HG03066 (cell line): Measurements from ENCODE around the gene EFCAB5.
"Not testable (repeated sequence)": the region's sequence is repeated elsewhere in the genome, so short reads cannot be mapped to it uniquely, and the experiment has no call there.

Experiments
- ATAC-seq: cut with Tn5 transposase; IDR thresholded peaks from one replicate; pipeline ENCODE4 v1.9.1; 2021; ENCODE audit warnings: low read depth; ENCODE audit not compliant: unreplicated experiment

EFCAB5 gene

DNA sequence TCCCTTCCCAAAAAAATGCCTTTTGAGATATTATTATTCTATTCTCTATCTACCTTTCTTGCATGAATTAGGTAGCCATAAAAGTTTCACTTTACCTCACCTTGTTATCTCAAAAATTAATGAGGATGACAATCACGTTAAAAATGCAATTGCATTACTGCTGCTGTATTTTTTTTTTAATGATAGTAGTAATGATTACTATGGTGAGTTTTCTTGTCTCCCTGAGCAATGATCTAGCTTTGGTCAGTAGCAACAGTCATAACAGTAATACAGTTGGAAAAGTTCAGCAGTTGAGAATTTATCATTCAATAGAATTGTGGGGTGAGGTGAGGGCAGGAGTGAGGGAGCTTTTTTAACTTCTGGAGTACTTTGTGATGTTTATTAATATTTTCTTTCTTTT is at the start of gene EFCAB5:
Gene EFCAB5 (plus strand): TSS at position 301 of the 400 bp plus-strand sequence. CDS start 163 bp downstream, outside the sequence.
- no peak for ATAC-seq

DNA sequence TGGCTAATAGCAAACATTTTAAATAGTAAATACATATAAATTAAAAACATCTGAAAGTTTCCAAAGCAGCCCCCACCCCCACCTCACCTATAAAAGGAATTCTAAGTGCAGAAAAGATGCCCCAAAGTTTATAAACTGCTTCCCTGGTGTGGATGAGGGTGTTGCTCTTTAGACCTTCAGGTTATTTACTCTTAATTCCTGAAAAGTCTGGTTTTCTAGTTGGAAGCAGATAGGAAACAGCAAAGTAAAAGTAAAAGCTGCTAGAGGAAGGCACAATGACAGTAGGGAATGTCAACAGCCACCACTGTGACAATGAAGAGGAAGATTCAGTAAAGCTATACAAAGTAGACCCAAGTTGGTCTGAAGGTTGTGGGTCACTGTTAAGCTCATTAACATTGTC is 49.2 kb upstream of the EFCAB5 start:
- ATAC-seq: no peak

DNA sequence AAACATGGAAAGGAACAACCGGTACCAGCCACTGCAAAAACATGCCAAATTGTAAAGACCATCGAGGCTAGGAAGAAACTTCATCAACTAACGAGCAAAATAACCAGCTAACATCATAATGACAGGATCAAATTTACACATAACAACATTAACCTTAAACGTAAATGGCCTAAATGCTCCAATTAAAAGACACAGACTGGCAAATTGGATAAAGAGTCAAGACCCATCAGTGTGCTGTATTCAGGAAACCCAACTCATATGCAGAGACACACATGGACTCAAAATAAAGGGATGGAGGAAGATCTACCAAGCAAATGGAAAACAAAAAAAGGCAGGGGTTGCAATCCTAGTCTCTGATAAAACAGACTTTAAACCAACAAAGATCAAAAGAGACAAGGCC is 44.3 kb upstream of the EFCAB5 start:
- not testable (repeated sequence) for ATAC-seq

DNA sequence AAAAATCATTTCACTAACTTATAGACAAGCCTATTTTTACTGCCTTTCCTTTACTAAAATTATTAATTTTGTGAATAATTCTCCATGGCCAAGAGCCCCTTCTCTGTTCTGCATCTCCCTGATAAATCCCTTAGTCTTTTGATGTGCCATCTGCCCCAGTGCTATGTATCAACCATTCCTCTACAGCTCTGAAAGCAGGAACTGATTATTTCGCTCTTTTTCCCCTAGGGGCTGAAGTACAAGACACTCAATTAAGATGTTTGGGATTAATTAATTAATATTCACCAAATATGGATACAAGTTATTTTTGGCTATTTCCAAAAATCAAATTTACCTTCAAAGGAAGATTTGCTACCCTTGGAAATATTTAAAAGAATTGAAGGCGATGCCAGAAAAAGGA is 38.0 kb upstream of the EFCAB5 start:
- no peak for ATAC-seq

DNA sequence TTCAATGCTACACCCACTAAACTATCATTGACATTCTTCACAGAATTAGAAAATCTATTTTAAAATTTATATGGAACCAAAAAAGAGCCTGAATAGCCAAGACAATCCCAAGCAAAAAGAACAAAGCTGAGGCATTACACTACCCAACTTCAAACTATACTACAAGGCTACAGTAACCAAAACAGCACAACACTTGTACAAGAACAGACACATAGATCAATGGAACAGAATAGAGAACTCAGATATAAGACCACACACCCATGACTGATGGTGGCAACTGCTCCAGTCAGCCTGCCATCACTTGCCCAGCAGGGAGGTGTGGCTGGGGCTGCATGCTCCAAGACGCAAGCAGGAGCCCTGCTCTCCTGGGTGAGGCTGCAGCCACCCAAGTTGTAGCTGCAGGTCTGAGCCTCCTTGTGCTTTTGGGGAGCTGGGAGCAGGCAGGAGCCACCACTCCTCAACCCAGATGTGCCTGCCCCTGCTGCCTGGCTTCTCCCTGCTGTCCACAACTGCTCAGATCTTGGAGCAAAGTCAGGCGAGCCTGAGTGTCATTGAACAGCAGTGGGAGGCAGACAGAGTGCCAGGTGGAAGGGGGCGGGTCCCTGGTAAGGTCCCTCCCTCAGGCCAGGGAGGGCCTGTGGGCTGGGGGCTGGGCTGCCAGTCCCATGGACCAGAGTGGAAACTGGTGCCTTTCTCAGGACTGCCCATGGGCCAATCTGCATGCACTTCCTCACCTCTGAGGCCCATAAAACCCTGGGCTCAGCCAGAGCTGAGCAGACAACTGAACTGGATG is 36.2 kb upstream of the EFCAB5 start:
- ATAC-seq: no peak

DNA sequence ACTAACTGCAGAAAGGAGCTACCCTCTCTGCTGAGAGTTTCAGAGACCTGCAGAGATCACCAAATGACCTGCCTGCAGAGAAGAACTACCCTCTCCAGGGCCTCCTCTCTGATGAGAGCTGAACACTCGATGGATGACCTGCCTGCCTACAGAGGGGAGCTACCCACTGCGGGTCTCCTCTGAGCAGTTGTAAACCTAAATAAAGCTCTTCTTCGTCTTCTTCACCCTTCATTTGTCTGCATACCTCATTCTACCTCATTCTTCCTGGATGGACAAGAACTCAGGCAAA is 35.6 kb upstream of the EFCAB5 start:
- ATAC-seq: no peak

DNA sequence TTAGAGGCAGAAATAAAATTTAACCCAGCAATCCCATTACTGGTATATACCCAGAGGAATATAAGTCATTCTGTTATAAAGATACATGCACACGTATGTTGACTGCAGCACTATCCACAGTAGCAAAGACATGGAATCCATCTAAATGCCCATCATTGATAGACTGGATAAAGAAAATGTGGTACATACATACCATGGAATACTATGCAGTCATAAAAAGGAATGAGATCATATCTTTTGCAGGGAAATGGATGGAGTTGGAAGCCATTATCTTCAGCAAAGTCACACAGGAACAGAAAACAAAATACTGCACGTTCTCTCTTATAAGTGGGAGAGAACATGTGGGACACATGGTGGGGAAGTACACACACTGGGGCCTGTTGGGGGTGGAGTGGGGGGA is 34.5 kb upstream of the EFCAB5 start:
- no peak for ATAC-seq

DNA sequence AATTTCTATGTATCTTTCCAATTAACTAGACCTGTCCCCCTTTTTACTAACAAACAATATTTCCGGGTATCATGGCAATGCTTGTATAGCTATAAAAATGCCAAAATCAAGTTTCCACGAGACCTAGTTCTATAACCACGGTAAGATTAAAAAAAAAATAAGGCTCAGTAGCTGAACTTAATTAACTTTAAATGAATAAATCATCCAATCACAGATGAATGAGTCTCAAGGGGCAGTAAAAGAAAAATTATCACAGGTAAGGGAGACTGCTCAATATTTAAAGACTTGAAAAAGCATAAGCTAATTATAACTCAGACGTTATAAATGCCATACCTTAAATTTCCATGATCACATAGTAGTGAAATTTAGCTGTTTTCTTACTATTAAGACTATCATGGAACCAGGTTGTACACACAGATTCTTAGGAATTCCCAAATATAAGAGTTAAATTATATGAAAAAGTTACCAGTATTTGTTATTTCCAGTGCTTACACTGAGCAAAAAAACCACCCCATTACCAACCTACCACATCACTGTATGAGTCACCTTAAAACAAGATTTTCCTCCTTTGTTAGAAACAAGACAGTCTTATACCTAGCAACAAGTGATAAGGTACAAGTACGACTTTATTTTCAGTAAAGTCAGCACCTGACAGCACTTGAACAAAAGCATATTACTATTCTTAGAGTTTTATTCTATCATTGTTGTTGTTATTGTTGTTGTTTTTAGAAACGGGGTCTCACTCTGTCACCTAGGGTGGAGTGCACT is 32.0 kb upstream of the EFCAB5 start:
- no peak for ATAC-seq

DNA sequence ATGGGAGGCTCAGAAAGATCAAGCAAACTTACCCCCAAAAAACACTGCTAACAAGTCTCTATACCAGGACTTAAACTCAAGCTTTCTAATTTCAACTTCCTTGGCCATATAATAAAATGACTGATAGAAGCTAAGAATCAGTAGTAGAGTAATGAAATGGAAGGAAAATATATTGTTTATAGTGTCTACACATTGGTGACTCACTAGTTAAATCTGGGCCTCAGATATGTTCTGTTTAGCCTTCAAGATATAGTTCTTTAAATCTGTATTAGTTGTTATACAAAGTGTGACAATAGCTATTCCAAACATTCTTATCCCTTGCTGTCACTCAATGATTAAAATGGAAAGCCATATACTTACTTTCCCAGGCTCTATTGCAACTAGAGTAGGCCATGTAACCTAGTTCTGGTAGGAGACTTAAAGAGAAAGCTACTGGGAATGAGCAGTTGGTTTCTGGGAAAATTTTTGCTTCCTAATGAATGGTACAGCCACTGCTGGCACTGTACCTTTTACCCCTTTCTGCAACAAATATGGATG is 29.7 kb upstream of the EFCAB5 start:
- no peak for ATAC-seq

DNA sequence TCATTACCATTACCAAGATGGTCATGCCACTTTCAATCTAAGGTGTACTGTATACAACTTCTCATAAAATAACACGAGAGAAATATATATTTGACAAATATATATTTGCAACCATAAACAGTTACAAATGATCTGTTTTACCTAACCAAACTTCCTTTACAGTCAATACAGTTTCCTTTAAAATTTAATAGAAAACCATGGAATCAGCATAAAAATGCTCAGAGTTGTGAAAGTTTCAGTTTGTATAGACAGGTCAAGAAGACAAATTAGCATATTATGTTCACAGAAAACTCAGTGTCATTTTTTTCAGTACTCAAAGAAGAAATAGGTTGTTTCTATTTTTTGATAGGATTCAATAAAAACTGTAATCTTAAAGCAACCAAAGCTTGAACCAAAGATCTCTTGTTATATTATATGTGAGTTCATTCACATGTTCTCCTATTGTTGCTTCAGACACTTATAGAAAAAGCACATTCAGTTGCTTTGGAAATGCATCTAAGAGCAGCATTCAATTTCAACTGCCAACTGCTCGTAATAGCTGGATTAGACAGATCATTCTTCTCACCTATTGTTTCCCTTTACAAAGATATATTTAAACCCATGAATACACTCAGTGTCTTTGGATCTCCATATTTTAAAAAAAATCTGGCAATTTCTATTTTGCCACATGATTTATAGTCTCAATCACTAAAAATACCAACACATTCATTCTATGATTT is 26.5 kb upstream of the EFCAB5 start:
- no peak for ATAC-seq

DNA sequence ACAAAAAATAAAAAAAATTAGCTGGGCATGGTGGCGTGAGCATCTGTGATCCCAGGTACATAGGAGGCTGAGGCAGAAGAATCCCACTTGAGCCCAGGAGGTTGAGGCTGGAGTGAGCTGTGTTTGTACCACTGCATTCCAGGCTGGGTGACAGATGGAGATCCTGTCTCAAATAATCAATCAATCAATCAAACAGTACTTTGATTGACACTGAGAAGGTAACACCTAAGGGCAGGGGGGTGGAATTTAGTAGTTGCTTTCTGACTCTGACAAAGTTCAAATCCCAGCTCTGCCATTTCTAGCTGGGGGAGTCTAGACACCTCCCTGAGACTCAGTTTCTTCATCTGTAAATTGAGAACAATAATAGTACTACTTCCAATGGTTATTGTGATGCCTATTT is 23.4 kb upstream of the EFCAB5 start:
- ATAC-seq: no peak

DNA sequence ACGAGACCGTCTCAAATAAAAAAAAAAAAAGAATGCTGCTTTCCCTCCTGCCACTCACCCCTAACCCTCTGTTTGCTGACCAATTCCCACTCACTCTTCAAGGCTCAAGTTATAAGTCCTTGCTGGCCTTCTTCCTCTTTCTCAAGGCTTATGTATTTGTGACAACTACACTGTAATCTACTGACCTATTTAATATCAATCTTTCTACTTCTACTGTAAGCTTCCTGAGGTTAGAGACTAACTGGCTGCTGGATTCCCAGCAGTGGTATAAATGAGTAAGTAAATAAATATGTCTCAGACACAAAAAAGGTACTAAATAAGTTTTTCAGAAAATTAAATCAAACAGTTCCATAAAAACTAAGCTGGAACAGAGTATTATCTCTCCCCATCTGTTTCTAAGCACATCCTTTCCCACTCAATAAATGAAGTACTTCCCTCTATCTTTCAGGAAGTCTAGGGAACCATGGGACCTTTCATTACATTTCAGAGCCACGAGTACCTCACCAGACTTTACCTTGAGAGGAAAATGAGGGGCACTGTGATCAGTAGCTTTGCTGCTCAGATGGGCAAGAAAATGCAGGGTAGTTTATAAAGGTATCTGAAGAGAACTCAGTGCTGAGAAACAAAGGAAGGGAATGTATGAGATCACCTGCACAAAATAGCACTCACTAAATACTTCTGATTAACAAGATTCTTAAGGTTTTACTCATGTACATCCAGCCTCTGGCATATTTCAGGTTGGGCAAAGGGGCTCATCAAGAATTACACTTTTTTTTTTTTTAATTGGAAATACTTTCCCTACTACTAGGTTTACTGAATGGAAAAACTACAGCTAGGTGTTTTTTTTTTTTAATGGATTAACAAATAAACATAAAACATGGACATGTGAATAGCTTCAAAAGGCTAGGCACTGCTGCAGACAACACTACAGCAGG is 22.2 kb upstream of the EFCAB5 start:
- no peak for ATAC-seq

DNA sequence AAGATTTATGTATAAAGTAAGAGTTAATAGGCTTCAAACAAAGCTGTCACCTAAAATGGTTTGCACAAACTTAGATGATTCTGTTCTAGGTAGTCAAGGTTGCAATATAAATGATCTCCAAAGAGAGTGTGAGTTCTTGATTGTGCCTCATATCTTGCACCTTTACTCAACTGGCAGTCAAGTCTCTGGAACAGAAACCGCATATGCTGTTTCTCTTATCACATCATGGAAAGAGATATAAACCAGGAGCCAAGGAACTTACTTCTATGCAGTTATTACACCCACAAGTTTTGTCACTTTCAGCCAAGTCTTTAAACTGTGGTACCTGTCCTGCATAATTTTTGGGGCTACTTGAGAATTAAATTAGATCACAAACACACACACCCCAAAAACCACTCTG is 16.6 kb upstream of the EFCAB5 start:
- no peak for ATAC-seq

DNA sequence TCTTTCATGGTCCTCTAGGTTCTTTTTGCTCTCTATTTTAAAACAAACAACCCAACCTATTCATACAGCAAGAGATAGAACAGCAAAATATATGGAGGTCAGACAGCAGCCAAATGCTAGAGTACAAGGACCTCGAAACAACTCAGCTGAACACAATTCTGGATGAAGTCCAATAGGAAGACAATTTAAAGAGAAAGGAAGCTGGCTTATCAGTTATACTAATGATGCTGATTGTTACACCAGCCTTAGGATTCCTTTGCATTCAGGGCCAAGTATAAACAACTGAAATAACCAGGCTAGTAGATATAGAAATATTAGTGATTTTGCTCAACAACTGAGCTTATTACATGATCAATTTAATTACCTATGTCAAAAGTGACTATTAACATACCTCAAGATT is 13.9 kb upstream of the EFCAB5 start:
- no peak for ATAC-seq

DNA sequence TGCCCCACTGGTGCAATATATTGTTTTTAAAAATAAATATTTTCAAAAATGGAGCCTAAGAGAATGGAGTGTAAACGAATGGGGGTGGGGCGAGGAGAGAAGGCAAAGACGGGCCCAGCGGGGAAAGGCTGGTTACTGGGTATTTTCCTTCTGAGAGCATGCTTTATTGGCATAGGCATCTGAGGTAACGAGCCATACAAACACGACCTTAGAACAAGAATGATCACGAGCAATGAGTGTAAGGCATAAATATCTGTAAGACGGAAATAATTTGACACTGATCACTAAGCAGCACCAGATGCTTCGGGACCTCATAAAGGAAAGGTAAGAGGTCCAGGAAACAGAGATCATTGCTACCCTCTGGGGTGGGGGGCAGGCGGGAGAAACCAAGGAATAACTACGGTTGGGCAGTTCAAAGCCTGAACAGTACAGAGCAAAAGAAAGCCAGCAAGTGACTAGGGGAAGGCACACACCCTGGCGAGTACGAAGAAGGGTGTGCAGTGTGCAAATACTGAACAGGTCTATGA is 12.4 kb upstream of the EFCAB5 start:
- no peak for ATAC-seq

DNA sequence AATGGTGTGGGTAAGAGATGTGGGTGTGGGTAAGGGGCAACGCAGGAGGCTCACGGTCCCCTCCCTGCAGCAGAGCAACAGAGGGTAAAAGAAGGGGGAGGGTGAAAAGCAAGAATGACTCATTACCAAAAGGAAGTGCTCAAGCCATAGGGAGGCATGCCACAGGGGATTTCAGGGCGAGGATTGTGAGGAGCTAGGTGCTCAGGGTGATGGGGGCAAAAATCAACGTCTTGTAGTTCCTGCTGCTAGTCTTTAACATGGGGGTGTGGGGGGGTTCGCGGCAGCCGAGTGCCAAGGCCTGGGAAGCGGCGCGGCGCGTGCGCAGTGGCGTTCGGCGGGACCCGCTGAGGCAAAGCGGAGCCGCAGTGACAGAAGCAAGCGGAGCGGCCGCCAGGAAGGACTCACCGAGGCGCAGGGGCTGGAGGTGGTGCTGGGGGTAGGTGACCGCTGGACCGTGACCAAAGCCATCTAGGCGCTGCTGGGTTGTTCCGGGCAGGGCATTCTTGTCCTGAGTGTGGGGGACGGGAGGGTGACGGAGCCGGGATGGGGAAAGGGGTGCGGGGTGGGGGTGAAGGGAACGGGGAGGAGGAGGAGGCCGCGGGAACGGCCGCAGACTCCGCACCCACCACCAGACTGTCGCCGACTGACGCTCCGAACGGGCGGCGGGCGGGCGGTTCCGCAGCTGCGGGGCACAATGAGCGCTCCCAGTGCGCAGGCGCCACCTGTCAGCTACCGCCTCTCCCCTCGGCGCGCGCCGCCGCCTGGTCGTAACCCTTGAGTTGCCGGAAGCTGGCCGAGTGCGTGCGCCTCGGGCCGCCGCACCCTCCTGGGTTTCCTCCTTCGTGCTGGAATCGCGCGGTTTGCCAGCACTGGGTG is 11.7 kb upstream of the EFCAB5 start, which contains the start of gene SSH2:
Gene SSH2 (minus strand): TSS at position 696 of the 876 bp plus-strand sequence. CDS start 228 bp downstream, at position 468.
- ATAC-seq: peak; percentile 45

DNA sequence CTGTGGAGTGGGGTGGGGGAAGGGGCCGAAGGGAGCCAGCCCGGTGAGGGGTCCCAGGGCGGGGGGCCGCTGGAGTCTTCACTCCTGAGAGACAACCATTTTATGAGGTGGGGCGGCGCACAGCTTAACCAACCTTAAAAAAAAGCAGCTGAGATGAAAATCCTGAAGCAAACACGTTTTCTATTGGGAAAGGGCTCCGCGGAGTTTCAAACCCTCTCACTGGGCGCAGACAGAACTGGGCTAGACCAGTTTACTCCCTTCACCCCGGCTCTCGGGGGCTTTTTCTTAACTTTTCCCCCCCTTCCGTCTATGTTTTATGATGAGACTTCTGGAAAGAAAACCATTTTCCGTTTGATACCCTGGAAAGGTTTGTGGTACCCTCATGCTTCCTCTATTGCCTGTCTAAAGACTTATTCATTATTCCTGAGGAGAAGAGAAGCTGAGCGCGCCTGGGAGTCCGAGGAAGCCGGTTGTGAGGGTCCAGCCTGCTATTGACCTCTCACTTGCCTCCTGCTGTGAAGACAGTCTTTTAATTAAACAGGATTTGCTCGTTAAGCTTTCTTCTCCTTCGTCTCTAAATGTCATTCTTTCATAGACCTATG is 10.9 kb upstream of the EFCAB5 start:
- ATAC-seq: no peak

DNA sequence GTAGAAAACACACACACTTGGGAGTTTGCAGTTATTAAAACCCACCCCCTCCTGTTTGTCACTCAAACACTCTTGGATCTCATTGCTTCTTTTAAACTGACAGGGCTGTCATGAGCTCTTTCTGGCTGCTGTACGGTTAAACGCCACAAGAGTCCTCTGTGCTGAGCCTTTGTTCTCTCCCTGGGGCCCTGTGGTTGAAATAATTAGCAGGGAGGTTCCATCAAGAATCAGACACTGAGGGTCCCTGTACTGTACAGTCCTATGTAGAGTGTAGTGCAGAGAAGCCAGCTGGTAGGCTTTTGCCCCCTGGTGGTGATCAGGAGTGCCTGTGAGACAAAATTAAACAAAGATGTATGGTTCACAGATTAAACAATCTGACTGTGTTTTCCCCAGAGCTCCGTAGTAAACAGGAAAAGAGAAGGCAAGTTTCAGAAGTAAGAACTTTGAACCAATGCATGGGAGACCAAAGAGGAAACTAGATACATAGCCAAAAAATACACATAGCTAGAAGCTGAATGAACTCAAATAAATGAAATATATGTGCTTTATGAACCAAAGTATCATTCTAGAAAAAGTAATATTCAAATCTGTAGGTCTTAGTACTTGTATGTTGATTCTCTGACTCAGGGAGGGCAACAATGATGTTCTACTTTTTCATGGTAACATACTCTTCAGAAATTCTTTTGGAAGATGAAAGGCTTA is 10.1 kb upstream of the EFCAB5 start:
- peak; percentile 65 for ATAC-seq
